Renal pelvis (tissue), 4 donors: ENCODE results near the gene DUS2. TPM values are rescaled to one million over a fixed set of nuclear protein-coding genes. Genes with fewer than 3 reads are reported as not detected.
"Not testable (repeated sequence)": the region's sequence is repeated elsewhere in the genome, so short reads cannot be mapped to it uniquely, and the experiment has no call there.

ENCODE experiments used
- DNase-seq: peaks from one replicate; pipeline ENCODE4 v3.0.0-alpha.2; 2013
- polyA plus RNA-seq, 3 donors: library from polyadenylated mRNA; unstranded; fragments of 120-200 nt; gene quantifications; one replicate each; pipeline ENCODE4 v1.2.1, GENCODE V29; 2013; ENCODE audit not compliant: insufficient read length in 3 of 3

Gene DUS2
- polyA plus RNA-seq, 3 donors: 12.3 to 20.4 (median 15.9) TPM

- no peak for DNase-seq
Measured at GRCh38 chr16:67995423-67995822, 27.7 kb upstream of the DUS2 start.

- DNase-seq: no peak
Measured at GRCh38 chr16:67996666-67997065, 26.4 kb upstream of the DUS2 start.

- not testable (repeated sequence) for DNase-seq
Measured at GRCh38 chr16:67998231-67998778, 24.8 kb upstream of the DUS2 start.

- DNase-seq: not testable (repeated sequence)
Measured at GRCh38 chr16:67998779-67999688, 24.1 kb upstream of the DUS2 start, which contains the start of gene DPEP2. DPEP2 (minus strand) TSS chr16:67999484; CDS start chr16:67993212, 6,272 bp downstream.

GRCh38 chr16:67999985-68000384 is 23.1 kb upstream of the DUS2 start:
- no peak for DNase-seq

- no peak for DNase-seq
Measured at GRCh38 chr16:68000450-68000849, 22.6 kb upstream of the DUS2 start.

- no peak for DNase-seq
Measured at GRCh38 chr16:68003031-68003430, 20.1 kb upstream of the DUS2 start.

DNA sequence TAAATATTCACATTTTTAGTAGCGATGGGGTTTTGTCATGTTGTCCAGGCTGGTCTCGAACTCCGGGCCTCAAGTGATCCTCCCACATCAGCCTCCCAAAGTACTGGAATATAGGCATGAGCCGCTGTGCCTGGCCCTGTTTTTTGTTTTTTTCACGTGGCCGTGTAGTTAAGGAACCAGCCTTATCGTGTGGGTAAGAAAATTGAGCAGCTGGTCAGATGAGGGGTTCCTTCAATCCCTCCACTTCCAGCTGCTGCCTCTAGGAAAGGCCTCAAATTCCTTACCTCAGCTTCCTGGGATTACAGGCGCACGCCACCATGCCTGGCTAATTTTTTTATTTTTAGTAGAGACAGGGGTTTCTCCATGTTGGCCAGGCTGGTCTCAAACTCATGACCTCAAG is 17.9 kb upstream of the DUS2 start:
- DNase-seq: no peak

DNA sequence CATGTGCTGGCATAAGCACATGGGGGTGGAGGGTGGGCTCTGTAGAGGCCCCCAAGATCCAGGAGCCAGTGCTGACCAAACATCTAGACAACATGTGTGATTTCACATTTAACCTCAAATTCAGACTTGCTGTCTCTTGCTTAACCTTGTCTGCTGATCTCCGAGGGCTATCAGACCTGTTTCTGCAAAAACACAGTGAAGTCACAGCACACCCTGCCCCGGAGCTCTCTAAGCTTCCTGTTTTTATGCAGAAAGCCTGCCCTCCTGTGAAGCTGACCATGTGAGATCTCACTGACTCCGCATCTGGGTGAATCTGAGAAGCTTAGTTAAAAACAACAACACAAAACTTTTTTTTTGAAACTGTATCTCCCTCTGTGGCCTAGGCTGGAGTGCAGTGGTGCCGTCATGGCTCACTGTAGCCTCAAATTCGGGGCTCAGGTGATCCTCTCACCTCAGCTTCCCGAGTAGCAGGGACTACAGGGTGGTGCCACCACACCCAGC is 17.2 kb upstream of the DUS2 start:
- no peak for DNase-seq

DNA sequence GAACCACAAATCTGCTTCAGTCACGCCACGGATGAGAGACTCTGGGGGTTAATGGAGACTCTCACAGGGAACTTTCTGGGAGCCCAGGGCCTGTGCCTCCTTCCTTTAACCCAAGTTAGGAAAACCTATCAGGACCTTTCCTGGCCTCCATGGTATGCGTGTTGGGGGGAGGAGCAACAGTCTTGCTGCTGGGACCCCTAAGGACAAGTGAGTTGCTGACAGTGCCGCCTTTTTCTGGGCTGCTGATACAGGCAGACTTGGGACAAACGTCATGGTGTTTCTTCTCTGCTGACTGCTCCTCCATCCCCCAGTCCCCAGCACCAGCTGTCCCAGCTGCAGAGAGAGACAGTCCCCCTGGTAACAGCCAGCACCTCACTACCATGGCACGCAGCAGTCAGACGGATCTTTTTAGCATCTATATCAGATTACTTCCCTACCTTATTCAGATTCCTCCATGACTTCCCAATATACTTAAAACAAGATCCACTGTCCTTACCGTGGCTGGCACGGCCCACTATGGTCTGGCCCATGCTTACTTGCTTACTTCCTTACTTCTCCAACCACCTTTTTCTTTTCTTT is 13.8 kb upstream of the DUS2 start:
- no peak for DNase-seq

GRCh38 chr16:68009872-68010271 is 13.2 kb upstream of the DUS2 start:
- not testable (repeated sequence) for DNase-seq

DNA sequence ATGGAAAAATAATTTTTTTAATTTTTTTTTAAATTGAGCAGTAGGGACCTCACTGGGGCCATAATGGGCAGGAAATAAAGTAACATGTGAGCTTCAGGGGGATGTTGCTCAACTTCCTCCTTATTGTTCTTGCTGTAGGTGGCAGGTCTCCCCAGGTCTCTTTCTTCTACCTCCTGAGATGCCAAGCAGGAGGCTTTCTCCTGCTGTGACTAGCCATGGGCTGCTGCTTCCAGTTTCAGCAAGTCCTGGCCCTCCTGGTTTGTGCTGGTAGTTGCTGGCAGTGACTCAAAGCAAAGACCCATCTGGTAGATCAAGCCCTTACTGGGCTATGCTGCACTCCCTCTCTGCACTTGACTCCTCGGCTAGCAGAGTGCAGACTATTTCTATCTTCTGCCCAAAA is 9.6 kb upstream of the DUS2 start:
- no peak for DNase-seq

- DNase-seq: no peak
Measured at GRCh38 chr16:68015681-68016080, 7.4 kb upstream of the DUS2 start, which contains the start of gene DPEP2NB. DPEP2NB (minus strand) TSS chr16:68015911; CDS start chr16:68015770, 141 bp downstream.

- no peak for DNase-seq
Measured at GRCh38 chr16:68019167-68019680, 3.9 kb upstream of the DUS2 start.

DNA sequence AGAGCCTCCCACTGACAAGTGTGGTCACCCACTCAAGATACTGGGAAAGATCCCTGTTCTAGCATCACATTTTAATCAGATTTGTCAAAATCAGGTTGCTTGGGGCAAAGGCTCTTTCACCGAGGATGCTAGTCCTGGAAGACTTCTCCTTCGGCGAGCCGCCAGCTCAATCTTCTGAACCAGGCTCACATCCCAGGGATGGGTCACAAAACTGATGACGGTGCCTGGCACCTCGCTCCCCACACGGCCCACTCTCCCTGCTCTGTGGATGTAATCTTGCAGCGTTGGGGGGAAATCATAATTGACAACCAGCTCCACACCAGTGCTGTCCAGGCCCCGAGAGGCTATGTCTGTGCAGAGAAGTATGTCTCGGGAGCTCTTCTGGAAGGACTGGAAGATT is 1.6 kb upstream of the DUS2 start:
- DNase-seq: no peak

- DNase-seq: no peak
Measured at GRCh38 chr16:68022278-68022727, 781 bp upstream of the DUS2 start.

DNA sequence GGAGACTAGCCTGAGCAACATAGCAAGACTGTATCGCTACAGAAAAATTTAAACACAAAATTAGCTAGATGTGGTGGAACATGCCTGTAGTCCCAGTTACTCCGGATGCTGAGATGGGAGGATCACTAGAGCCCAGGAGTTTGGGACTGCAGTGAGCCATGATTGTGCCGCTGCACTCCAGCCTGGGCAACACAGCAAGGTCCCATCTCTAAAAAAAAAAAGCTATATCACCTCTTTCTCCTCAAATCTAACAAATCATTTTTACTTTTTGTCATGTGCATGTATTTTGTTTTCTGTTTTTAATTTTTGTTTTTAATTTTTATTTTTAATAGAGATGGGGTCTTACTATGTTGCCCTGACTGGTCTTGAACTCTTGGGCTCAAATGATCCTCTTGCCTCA is 5.9 kb downstream of the DUS2 start:
- DNase-seq: no peak

DNA sequence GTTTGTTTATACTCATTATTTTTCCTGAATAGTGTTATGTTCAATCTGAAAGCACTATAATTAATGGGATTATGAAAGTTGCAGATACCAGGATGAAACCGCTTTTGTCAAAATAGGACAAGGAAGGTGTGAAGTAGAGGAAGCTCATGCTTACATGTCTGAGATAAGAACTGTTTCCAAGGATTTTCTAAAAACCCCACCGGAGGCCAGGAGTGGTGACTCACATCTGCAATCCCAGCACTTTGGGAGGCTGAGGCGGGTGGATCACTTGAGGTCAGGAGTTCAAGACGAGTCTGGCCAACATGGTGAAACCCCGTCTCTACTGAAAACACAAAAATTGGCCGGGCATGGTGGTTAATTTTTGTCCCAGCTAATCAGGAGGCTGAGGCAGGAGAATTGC is 7.0 kb downstream of the DUS2 start:
- not testable (repeated sequence) for DNase-seq

DNA sequence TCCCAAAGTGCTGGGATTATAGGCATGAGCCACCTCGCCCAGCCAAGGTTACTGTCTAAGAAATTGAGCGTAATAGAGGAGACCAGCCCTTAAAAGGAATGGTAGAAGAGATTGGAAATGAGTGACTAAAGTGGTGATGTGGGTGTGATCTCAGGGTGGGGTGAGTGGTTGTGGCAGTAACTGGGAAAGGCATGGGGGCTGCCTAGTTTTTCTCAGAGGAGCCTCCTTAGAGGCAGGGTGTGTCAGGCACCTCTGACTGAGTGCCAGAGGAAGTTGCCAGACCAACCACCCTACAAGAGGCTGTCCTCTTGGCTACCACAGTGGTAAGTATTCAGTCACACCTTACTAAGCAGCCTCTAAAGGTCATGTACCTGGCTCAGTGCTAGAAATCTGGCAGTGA is 8.9 kb downstream of the DUS2 start:
- no peak for DNase-seq

GRCh38 chr16:68033101-68033500 is 10.0 kb downstream of the DUS2 start:
- DNase-seq: no peak

DNA sequence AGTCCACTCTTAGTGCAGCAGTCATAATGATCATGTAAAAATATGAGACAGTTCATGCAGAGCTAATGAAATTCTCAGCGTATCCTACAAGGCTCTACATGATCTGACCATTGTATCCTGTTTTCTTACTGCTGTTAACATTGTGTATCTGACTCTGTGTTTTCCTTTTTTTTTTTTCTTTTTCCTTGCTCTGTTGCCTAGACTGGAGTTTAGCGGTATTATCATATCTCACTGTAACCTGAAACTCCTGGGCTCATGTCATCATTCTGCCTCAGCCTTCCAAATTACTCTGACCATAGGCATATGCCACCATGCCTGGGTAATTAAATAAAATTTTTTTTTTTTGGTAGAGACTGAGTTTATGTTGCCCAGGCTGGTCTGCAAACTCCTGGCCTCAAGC is 12.1 kb downstream of the DUS2 start:
- no peak for DNase-seq

- no peak for DNase-seq
Measured at GRCh38 chr16:68037841-68038597, 14.9 kb downstream of the DUS2 start.
